K562 (cell line): Measurements from ENCODE around the gene PBX2. TPM values are rescaled to one million over a fixed set of nuclear protein-coding genes. Genes with fewer than 3 reads are reported as not detected.
A peak's percentile ranks its signal among the peaks of the same experiment; 100 is the strongest.

ENCODE experiments used
- CBFA2T3 ChIP-seq: fragments of 450-650 bp; IDR thresholded peaks from 2 replicates; pipeline ENCODE4 v1.6.1; 2017
- CHD7 ChIP-seq: fragments of 200-600 bp; sonication (generic); IDR thresholded peaks from one replicate; pipeline ENCODE4 v1.6.1; 2012; ENCODE audit warnings: mild to moderate bottlenecking, low read depth, low read length, inconsistent platforms
- ELK3 ChIP-seq: fragments of 450-650 bp; formaldehyde crosslinking; IDR thresholded peaks from 2 replicates; pipeline ENCODE4 v1.4.0; 2020; ENCODE audit warnings: mild to moderate bottlenecking
- HIVEP1 ChIP-seq: fragments of 250-450 bp; sonication (Bioruptor Pico); IDR thresholded peaks from 2 replicates; pipeline ENCODE4 v1.4.0; 2020; ENCODE audit warnings: mild to moderate bottlenecking
- MAFF ChIP-seq: IDR thresholded peaks from 2 replicates; pipeline ENCODE4 v1.6.1; 2012; ENCODE audit warnings: low read length, improper control_type of control experiment
- RAD21 ChIP-seq, 2 experiments: fragments of 250-450 bp in 1 of 2; fragments of 450-650 bp in 1 of 2; sonication (Bioruptor Pico) in 1 of 2; formaldehyde crosslinking in 1 of 2; IDR thresholded peaks in 1 of 2; conservative IDR thresholded peaks in 1 of 2; 2 replicates each; pipeline versions ENCODE4 v1.4.0 to v1.8.0; 2020 to 2022; ENCODE audit warnings: mild to moderate bottlenecking in 2 of 2, moderate library complexity in 1 of 2
- RBBP5 ChIP-seq: fragments of 200-600 bp; sonication (generic); IDR thresholded peaks from 2 replicates; pipeline ENCODE4 v1.6.1; 2012; ENCODE audit warnings: borderline replicate concordance, mild to moderate bottlenecking, low read length, control low read depth, inconsistent platforms; ENCODE audit not compliant: insufficient read depth, poor library complexity, severe bottlenecking
- TARDBP ChIP-seq: fragments of 450-650 bp; IDR thresholded peaks from 2 replicates; pipeline ENCODE4 v1.6.1; 2016
- ZBTB17 ChIP-seq: fragments of 450-650 bp; formaldehyde crosslinking; IDR thresholded peaks from 2 replicates; pipeline ENCODE4 v1.4.0; 2020; ENCODE audit warnings: mild to moderate bottlenecking
- ZMIZ1 ChIP-seq, 2 experiments: fragments of 150-350 bp in 1 of 2; IDR thresholded peaks; 2 replicates each; pipeline ENCODE4 v1.6.1; 2012 to 2016; ENCODE audit warnings: low read depth in 2 of 2, low read length in 2 of 2, mild to moderate bottlenecking in 1 of 2, moderate library complexity in 1 of 2
- ZNF41 ChIP-seq: fragments of 250-450 bp; sonication (Bioruptor Pico); conservative IDR thresholded peaks from 2 replicates; pipeline ENCODE4 v1.4.0; 2020; ENCODE audit warnings: mild to moderate bottlenecking
- ZNF57 ChIP-seq: fragments of 450-650 bp; formaldehyde crosslinking; IDR thresholded peaks from 2 replicates; pipeline ENCODE4 v1.4.0; 2020; ENCODE audit warnings: mild to moderate bottlenecking, moderate library complexity
- polyA plus RNA-seq, 8 experiments: library from polyadenylated mRNA; depleted of rRNA in 4 of 8; stranded (reverse) in 5 of 8; unstranded in 3 of 8; fragments of >200 nt; fragmentation: Nextera tagmentation in 2 of 8; fragmentation: Illumina TruSeq in 1 of 8; extraction: Ambion mirVana in 2 of 8; extraction: Trizol in 1 of 8; gene quantifications; 2 replicates each; pipeline versions ENCODE4 v1.2.1 to v1.2.3, GENCODE V29; 2011 to 2014; ENCODE audit warnings: inconsistent platforms in 1 of 8, missing spikeins in 1 of 8
- total RNA-seq, 7 experiments: library from RNA; depleted of rRNA in 6 of 7; stranded (reverse); fragments of >200 nt in 6 of 7; fragmentation: Illumina TruSeq in 2 of 7; extraction: Trizol in 2 of 7; gene quantifications; 2 replicates each; pipeline versions ENCODE4 v1.2.1 to v1.2.3, GENCODE V29; 2011 to 2021; ENCODE audit warnings: low replicate concordance in 1 of 7

Gene PBX2
- total and polyA plus RNA-seq, 9 of the 15 experiments (the other 6 are each of a cell fraction or from before 2014, with no cell fraction given) = 1.9 to 134 (median 62.5) TPM

GRCh38 chr6:32166411-32167061 lies 23.5 kb downstream of the PBX2 start (continued):
- TF ChIP-seq CBFA2T3 (no peak), MAFF (no peak), ELK3 (CRISPR knock-in tag) (no peak), ZNF57 (no peak), ZMIZ1 (IDR thresholded peaks at IDR 0.05; ENCODE audit: low read depth in 2 of 2, low read length in 2 of 2) (no peak), HIVEP1 (CRISPR knock-in tag) (no peak), ZBTB17 (CRISPR knock-in tag) (no peak), CHD7 (no peak), ZNF41 (CRISPR knock-in tag) (no peak), RAD21 (CRISPR knock-in tag; conservative IDR thresholded peaks at IDR 0.05 in 1 of 2, IDR thresholded peaks at IDR 0.05 in 1 of 2) (peak in 1 of 2 experiments; percentile 35; a peak in 3 of 4 replicates), TARDBP (no peak), RBBP5 (peak; percentile 8)
